Epithelial cell of proximal tubule (primary cell): ENCODE data around the gene RERE. TPM values are rescaled to one million over a fixed set of nuclear protein-coding genes. Genes with fewer than 3 reads are reported as not detected.

Experiments used
- DNase-seq: peaks from one replicate; pipeline ENCODE4 v3.0.0-alpha.2; 2011; ENCODE audit warnings: low read depth
- H3K4me3 ChIP-seq: 2 replicates; pipeline ENCODE4 v1.5.1; 2011; ENCODE audit warnings: low read depth, mild to moderate bottlenecking, low read length
- total RNA-seq: library from RNA; depleted of rRNA; stranded (reverse); fragments of >200 nt; gene quantifications from 2 replicates; pipeline ENCODE4 v1.2.3, GENCODE V29; 2015
- TF ChIP-seq, protein P1 (sequence below): conservative IDR thresholded peaks from 2 replicates; pipeline ENCODE4 v1.5.1; 2012; ENCODE audit warnings: low read depth, mild to moderate bottlenecking, low read length

Gene RERE
- total RNA-seq, 1 donor from 2014 or later = 18.0 TPM

DNA sequence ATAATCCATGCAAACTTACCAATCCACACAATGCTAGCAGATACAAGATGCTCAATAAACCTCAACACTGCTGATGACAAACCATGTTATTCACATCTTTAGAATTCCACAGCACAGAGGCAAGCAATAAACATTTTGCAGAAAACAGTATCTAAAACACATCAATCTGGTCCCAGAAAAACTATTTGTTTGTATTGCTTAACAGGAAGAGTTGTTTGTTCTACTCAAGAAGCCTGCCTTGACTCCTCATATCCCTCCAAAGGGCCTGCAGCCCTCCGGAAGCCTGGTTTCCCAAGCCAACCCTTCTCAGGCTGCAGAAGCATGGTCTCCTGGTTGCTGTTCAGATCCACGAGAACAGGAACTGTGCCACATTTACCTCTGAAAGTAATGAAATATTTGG is 139.7 kb downstream of the RERE start:
- H3K4me3 ChIP-seq = no peak overlapping the region
- no peak for DNase-seq
- TF ChIP-seq, protein P1, sequence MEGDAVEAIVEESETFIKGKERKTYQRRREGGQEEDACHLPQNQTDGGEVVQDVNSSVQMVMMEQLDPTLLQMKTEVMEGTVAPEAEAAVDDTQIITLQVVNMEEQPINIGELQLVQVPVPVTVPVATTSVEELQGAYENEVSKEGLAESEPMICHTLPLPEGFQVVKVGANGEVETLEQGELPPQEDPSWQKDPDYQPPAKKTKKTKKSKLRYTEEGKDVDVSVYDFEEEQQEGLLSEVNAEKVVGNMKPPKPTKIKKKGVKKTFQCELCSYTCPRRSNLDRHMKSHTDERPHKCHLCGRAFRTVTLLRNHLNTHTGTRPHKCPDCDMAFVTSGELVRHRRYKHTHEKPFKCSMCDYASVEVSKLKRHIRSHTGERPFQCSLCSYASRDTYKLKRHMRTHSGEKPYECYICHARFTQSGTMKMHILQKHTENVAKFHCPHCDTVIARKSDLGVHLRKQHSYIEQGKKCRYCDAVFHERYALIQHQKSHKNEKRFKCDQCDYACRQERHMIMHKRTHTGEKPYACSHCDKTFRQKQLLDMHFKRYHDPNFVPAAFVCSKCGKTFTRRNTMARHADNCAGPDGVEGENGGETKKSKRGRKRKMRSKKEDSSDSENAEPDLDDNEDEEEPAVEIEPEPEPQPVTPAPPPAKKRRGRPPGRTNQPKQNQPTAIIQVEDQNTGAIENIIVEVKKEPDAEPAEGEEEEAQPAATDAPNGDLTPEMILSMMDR = no peak

DNA sequence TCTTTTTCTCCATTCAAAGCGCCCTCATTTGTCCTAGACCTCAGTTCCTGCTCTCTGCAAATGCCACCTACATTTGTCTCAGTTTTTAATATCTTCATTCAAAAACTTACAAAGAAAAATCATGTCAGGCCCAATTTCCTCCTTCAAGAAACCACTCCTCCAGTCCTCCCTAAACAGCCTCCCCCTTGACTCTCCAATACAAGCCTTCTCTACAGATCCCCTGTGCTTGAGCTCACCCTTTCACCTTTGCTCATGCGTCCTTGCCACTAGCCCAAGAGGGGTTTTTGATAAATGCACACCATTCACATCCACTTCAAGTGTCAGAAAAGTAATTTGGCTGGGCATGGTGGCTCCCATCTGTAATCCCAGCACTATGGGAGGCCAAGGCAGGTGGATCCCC is 140.6 kb downstream of the RERE start:
- no peak for DNase-seq
- H3K4me3 ChIP-seq = no peak overlapping the region
- TF ChIP-seq, protein P1 = no peak

DNA sequence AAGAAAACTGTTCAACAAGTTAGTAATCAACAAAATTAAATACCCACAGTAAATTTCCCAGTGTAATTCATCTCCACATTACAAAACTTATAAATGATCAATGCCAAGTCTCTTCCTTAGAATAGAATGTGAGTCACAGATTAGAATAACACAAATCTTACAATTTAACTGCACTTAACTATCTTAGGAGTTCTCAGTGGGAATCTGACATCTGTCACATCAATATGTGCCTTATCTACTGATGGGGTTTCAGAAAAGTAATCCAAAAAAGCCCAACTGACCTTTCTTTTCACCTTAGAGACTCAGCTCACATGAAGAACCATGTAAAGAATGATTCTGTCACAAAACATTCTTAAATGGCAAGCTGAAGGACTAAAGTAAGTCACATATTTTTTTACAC is 141.4 kb downstream of the RERE start:
- TF ChIP-seq, protein P1 = no peak
- no peak overlapping the region for H3K4me3 ChIP-seq
- DNase-seq = no peak

DNA sequence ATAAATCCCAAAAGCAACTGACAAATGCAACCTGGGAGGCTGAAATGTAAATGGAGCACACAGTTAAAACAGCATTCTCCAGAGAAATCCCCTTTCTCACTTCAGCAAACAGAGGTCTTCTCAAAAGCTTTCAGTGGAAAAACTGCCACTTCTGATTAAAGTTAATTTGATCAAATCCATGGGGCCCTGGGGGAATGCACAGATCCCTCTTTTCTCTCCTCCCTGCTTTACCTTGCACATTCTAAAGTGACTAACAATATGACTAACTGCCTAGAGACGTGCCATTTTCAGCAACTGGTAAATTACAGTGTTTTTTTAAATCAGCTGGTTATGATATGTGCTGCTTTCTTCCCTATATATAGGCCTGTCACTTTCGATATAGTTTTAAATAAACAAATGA is 142.5 kb downstream of the RERE start:
- TF ChIP-seq, protein P1 = no peak
- no peak overlapping the region for H3K4me3 ChIP-seq
- DNase-seq = no peak

DNA sequence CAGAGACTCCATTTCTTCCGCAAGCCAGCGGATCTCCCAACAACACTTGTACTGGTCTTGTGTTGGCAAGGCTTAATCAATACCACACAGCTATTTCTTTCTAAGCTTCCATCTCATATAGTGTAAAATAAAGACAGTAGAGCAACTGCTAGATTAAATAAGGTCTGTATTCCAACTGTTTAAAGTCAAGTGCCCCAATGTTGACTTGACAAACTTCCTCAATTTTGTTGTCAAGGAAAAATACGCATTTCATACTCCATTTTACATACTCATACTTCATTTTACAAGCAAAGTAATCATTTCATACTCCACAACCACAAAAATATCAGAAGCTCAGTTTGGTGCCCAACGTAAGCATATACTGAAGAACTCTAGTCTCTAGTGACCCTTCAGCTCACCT is 143.0 kb downstream of the RERE start:
- TF ChIP-seq, protein P1 = no peak

DNA sequence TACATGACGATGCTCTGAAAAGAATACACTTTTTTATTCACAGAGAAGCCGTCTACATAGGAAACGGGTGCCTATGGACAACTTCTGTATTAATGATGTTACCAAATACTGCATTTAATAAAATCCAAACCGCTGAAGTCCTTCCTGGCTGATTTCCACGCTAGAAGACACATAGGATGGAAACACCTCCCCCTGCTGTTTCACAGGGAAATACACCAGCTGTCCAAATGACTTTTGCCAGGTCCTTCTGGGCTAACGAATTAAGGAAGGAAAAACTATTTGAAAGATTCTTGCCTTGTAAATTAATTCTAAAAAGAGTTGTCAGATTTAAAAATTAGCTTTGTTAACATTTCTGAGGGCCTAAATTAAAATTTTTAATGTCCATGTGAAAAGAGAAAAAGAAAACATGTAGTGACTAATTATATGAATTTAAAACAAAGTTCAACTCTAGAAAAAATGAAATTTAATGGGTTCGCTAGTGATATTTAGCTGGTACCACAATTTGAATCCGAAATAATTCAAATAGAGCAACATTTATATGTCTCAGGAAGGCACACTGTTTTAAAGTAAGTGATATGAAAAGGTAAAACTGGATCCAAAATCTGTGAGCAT is 146.0 kb downstream of the RERE start:
- no peak for DNase-seq
- TF ChIP-seq, protein P1 = peak; percentile 92
- H3K4me3 ChIP-seq = no peak overlapping the region

More for the DNA sequence above, 143.0 kb downstream of the RERE start:
- H3K4me3 ChIP-seq = no peak overlapping the region
- no peak for DNase-seq

DNA sequence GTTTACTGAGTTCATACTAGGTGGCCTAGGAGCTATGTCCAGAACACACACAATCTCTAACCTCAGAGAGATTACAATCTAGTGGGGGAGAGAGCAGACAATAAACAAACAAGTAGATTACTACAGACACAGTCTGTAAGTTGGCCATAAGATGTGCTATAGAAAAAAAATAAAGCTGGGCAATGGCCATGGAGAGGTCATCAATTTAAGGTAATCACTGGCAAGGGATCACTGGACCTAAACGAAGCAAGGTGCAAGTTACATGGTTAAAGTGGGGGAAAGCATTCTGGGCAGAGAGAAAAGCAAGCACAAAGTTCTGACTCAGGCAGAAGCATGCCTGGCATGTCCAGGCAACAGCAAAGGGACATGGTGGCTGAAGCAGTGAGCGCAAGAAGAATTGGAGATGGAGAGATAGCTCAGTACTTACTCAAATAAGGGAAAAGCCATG is 147.0 kb downstream of the RERE start:
- TF ChIP-seq, protein P1 = no peak
- H3K4me3 ChIP-seq = no peak overlapping the region
- no peak for DNase-seq
